Measurements from ENCODE around the gene CDC25B.

Gene CDC25B

DNA sequence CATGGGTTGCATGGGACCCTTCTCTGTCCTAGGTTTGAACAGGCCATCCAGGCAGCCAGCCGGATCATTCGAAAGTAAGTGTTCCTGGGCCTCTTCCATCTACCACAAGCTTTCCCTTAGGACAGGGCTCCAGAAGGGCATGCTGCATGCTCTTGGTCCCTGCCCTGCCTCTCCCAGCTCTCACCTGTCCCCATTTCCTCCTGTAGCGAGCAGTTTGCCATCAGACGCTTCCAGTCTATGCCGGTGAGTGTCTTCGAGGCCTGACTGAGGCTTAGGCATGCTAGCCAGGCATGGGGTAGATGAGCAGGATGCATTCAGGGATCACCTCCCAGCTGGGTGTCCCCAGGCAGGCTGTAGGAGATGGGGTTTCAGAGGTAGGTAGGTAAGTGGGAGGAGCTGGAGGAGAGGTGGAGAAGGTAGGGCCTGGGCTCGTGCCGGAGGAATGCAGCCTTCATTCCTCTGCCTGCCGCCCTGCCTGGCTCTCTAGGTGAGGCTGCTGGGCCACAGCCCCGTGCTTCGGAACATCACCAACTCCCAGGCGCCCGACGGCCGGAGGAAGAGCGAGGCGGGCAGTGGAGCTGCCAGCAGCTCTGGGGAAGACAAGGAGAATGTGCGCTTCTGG lies 4.3 kb downstream of the CDC25B start:
- DNase-seq (ENCODE audit: low read depth) = no peak
- TF ChIP-seq, protein P1, sequence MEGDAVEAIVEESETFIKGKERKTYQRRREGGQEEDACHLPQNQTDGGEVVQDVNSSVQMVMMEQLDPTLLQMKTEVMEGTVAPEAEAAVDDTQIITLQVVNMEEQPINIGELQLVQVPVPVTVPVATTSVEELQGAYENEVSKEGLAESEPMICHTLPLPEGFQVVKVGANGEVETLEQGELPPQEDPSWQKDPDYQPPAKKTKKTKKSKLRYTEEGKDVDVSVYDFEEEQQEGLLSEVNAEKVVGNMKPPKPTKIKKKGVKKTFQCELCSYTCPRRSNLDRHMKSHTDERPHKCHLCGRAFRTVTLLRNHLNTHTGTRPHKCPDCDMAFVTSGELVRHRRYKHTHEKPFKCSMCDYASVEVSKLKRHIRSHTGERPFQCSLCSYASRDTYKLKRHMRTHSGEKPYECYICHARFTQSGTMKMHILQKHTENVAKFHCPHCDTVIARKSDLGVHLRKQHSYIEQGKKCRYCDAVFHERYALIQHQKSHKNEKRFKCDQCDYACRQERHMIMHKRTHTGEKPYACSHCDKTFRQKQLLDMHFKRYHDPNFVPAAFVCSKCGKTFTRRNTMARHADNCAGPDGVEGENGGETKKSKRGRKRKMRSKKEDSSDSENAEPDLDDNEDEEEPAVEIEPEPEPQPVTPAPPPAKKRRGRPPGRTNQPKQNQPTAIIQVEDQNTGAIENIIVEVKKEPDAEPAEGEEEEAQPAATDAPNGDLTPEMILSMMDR (IDR thresholded peaks at IDR 0.05; ENCODE audit: insufficient read depth, low read depth, low read length, missing control alignments) = no peak
- no peak overlapping the region for H3K4me3 ChIP-seq (ENCODE audit: low read length)

DNA sequence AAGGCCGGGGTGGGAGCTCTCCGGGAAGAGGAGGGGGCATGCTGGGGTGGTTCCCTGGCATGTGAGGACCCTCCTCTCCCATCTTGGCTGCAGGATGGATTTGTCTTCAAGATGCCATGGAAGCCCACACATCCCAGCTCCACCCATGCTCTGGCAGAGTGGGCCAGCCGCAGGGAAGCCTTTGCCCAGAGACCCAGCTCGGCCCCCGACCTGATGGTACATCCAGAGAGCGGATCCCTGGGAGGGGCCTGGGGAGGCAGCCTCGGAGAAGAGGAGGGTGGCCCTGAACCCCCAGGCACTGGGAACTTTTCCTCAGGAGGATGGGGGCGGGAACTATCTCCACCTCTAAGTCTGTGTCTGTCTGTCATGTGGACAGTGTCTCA lies 4.8 kb downstream of the CDC25B start:
- no peak for DNase-seq (ENCODE audit: low read depth)
- TF ChIP-seq, protein P1 (IDR thresholded peaks at IDR 0.05; ENCODE audit: insufficient read depth, low read depth, low read length, missing control alignments) = no peak
- no peak overlapping the region for H3K4me3 ChIP-seq (ENCODE audit: low read length)

DNA sequence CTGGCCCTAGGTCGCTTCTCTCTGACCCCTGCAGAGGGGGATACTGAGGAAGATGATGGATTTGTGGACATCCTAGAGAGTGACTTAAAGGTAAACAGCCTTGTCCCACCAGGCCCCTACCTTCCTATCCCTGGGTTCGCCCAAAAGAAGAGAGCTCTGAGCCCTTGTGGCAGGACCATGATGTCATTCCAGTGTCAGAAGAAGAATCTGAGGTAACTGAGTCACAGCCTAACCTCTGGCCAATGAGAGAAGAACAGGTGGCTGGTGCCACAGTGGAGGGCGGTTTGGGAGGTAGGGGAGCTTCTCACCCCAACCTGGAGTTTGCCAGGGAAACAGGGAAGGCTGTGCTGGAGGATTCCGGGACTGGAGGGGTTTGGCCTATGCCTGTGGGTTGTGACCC lies 5.2 kb downstream of the CDC25B start:
- H3K4me3 ChIP-seq (ENCODE audit: low read length) = no peak overlapping the region
- DNase-seq (ENCODE audit: low read depth) = no peak
- TF ChIP-seq, protein P1 (IDR thresholded peaks at IDR 0.05; ENCODE audit: insufficient read depth, low read depth, low read length, missing control alignments) = no peak

DNA sequence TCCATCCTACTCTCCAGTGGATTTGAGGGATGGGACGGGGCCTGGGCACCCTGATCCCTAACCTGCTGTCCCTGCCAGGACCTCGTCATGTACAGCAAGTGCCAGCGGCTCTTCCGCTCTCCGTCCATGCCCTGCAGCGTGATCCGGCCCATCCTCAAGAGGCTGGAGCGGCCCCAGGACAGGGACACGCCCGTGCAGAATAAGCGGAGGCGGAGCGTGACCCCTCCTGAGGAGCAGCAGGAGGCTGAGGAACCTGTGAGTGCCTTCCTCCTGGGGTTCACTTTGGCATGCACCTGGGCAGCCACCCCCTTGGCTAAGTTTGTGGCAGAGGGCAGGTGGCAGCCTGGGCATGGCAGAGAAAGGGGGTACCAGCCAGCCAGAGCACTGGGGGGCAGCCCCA lies 5.7 kb downstream of the CDC25B start:
- DNase-seq (ENCODE audit: low read depth) = no peak
- TF ChIP-seq, protein P1 (IDR thresholded peaks at IDR 0.05; ENCODE audit: insufficient read depth, low read depth, low read length, missing control alignments) = no peak
- no peak overlapping the region for H3K4me3 ChIP-seq (ENCODE audit: low read length)

DNA sequence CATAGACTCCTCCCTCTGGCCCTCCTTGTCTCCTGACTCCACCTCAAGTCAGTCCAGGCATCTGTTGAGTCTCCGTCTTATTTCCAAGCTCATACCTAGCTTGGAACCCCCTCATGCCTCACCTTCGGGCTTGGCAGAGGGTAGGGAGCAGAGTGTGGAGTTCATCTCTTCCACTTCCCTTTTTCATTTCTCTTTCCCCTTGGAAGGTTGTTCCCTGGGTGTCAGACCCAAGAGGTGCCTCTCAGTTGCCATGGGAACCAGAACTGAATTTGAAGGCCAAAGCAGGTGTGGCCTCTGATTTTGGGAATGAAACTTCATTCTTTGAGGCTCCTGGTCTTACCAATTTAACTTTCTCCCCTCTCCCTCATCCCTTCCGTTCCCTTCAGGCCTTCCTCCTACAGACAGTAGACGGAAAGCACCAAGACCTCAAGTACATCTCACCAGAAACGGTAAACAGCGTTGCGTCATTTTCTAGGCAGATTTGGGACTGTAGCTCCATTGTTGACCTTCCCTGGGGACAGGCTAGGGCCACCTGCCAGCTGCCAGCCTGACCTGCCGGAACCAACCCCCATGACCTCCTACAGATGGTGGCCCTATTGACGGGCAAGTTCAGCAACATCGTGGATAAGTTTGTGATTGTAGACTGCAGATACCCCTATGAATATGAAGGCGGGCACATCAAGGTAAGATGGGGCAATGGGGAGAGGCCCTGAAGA lies 6.6 kb downstream of the CDC25B start:
- DNase-seq (ENCODE audit: low read depth) = no peak
- TF ChIP-seq, protein P1 (IDR thresholded peaks at IDR 0.05; ENCODE audit: insufficient read depth, low read depth, low read length, missing control alignments) = no peak
- H3K4me3 ChIP-seq (ENCODE audit: low read length) = no peak overlapping the region

DNA sequence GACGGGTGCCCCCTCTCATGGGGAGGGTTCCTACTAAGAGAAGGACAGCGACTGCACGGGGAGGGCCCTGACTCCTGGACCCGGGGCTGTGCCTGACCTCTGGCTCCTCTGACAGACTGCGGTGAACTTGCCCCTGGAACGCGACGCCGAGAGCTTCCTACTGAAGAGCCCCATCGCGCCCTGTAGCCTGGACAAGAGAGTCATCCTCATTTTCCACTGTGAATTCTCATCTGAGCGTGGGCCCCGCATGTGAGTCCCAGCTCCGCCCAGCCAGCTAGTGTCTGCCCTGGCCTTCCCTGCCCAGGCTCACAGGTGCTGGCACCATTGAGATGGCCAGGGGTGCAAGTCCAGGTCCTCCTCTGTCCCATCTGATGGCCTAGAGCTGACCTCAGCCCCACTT lies 7.2 kb downstream of the CDC25B start:
- no peak overlapping the region for H3K4me3 ChIP-seq (ENCODE audit: low read length)
- TF ChIP-seq, protein P1 (IDR thresholded peaks at IDR 0.05; ENCODE audit: insufficient read depth, low read depth, low read length, missing control alignments) = no peak
- no peak for DNase-seq (ENCODE audit: low read depth)

DNA sequence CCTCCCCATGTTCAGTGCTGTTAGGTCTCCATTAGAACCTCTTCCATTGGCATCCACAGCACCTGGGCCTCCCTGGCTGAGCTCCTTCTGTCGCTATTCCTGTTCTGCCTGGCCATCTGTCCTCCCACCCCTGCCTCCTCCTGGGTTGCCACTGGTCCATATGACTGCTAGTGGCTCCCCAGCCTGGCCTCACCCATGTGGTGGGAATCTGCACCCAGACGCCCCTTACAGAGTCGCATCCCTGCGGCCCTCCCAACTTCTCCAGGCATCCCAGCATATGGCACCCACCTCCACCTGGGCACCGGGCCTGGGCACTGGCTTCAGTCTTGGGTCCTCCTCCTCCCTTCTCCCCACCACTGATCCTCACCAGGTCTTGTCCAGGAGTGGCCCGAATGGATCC lies 7.7 kb downstream of the CDC25B start:
- no peak overlapping the region for H3K4me3 ChIP-seq (ENCODE audit: low read length)
- TF ChIP-seq, protein P1 (IDR thresholded peaks at IDR 0.05; ENCODE audit: insufficient read depth, low read depth, low read length, missing control alignments) = no peak
- DNase-seq (ENCODE audit: low read depth) = no peak
